ENCODE measurements around the gene KHK. TPM values are rescaled to one million over a fixed set of nuclear protein-coding genes. Genes with fewer than 3 reads are reported as not detected.

KHK gene
- total and polyA plus RNA-seq, 12 donors, result 0.32 to 4.6 (median 2.2) TPM

DNA sequence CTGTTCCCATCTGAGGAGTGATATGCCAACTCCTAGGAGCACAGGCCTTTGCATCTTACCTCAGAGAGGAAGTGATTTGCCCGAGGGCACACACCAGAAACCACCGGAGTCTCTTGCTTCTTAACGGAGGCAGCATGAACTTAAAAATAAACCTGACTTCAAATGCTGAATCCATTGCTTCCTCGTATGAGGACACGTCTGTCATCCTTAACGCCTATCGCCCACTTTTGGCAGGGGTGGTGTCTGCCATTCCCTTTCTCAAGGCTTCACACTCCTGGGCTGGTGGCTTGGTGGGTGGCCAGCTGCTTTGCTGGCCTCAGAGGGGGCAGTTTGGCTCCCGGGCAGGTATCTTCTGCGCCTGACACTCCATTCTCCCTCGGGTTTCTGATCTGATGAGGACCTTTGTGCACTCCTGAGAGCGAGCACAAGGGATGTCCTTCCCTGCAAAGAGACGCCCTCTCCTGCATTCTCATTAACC, 48.9 kb downstream of the KHK start:
- Histone ChIP-seq H3K36me3 (peaks cover 0 to 28% (median 17%) of the 10 kb centered on the region in 9 donors), H3K4me3 (no peak overlapping the region), H3K27me3 (no peaks in the 10 kb centered on the region), H3K27ac (peak overlapping the region in 5 of 10 donors; percentile 86 to 96 (median 90)), H3K4me1 (peaks cover 5 to 19% (median 15%) of the 10 kb centered on the region in 9 donors), H3K9me3 (no peaks in the 10 kb centered on the region)
- no peak for DNase-seq
- intact Hi-C loops (cut with DNase I), result no loop called here
- ATAC-seq, result no peak
- TF ChIP-seq, protein P1, sequence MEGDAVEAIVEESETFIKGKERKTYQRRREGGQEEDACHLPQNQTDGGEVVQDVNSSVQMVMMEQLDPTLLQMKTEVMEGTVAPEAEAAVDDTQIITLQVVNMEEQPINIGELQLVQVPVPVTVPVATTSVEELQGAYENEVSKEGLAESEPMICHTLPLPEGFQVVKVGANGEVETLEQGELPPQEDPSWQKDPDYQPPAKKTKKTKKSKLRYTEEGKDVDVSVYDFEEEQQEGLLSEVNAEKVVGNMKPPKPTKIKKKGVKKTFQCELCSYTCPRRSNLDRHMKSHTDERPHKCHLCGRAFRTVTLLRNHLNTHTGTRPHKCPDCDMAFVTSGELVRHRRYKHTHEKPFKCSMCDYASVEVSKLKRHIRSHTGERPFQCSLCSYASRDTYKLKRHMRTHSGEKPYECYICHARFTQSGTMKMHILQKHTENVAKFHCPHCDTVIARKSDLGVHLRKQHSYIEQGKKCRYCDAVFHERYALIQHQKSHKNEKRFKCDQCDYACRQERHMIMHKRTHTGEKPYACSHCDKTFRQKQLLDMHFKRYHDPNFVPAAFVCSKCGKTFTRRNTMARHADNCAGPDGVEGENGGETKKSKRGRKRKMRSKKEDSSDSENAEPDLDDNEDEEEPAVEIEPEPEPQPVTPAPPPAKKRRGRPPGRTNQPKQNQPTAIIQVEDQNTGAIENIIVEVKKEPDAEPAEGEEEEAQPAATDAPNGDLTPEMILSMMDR (IDR thresholded peaks at IDR 0.05), result no peak
- WGBS, 2 donors, result 84 to 87% methylated on average over 12 of the region's 12 CpGs

DNA sequence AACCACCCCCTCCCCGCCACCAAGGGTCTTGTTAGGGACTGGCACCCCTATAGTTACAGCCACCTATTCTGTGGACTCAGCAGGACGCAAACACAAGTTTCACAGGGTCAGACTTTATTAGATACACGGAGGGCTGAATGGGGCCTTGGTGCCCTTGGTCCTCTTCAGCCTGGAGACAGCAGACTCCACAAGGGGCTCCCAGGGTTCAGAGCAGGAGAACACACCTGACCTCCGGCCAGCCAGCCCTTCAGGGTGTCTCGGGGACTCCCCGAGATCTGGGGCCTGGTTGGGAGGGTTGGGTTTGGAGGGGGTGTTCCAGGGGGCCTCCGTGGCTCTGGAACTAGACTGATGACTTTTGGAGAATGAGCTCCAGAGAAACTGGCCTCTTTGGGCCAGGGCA, 50.2 kb downstream of the KHK start:
- Histone ChIP-seq H3K27ac (no peak overlapping the region), H3K4me1 (peaks cover 5 to 19% (median 15%) of the 10 kb centered on the region in 9 donors), H3K4me3 (no peak overlapping the region), H3K9me3 (no peaks in the 10 kb centered on the region), H3K36me3 (peaks cover 0 to 15% (median 5%) of the 10 kb centered on the region in 9 donors), H3K27me3 (no peaks in the 10 kb centered on the region)
- ATAC-seq (no peak), DNase-seq (no peak)
- TF ChIP-seq, protein P1 (IDR thresholded peaks at IDR 0.05), result no peak
- 93 to 95% methylated on average over 7 of the region's 7 CpGs for WGBS, 2 donors
- intact Hi-C loops (cut with DNase I), result no loop called here

DNA sequence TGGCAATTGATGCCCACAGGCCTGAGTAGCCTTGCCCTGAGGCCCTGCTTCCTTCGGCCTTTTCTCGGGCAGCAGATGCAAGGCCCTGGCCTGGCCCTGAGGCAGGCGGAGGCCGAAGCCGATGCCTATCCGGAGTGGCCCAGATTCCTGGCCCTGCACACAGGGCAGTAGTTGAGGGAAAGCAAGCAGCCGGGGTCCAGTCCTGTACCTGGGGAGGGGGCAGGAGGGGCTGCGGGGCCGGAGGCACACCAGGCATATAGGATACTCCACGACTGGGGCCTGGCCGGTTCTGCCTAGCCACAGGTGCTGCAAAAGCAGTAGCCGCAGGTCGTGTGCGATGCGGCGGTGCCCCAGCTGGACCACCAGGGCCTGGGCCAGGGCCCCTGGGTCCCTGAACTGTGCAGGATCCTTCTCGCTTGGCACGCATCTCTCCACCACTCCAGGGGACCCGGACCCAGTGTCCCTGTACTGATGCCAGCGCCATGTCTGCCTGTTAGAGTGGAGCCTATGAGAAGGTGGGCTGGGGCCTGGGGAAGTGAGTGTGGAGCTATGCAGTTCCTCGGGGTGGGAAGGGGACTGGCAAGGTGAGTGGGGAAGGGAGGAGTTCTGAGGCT, 50.9 kb downstream of the KHK start:
- Histone ChIP-seq H3K27me3 (no peaks in the 10 kb centered on the region), H3K4me1 (peaks cover 5 to 19% (median 15%) of the 10 kb centered on the region in 9 donors), H3K4me3 (no peak overlapping the region), H3K36me3 (peaks cover 0 to 9% (median 0%) of the 10 kb centered on the region in 9 donors), H3K9me3 (no peaks in the 10 kb centered on the region), H3K27ac (no peak overlapping the region)
- no peak for DNase-seq
- no peak for ATAC-seq
- intact Hi-C loops (cut with DNase I), result no loop called here
- WGBS, 2 donors, result 92% methylated on average over 21 of the region's 21 CpGs
- TF ChIP-seq, protein P1 (IDR thresholded peaks at IDR 0.05), result no peak

DNA sequence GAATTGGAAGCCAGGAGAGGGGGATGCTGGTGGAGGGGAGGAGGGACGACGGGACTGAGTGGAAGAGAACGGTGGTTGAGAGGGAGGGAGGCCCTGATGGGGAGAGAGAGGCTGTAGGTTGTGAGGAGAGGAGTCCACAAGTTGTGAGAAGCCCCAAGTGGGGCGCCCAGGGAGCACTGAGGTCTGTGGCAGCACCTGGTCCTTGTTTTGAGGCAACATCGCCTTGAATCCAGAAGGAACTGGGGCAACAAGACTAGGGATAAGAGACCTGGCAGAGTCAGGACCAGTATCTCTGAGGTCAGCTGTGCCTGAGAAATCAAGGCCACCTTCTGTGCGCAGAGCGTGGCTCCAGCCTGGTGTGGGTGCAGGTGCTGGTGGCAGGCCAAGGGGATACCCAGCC, 51.5 kb downstream of the KHK start:
- H3K9me3 ChIP-seq, result no peaks in the 10 kb centered on the region
- WGBS, 2 donors, result 85% methylated on average over 7 of the region's 7 CpGs
- H3K27ac ChIP-seq, result no peak overlapping the region
- peaks cover 5 to 13% (median 8%) of the 10 kb centered on the region in 9 donors for H3K4me1 ChIP-seq
- TF ChIP-seq, protein P1 (IDR thresholded peaks at IDR 0.05), result no peak
- H3K4me3 ChIP-seq, result no peak overlapping the region
- intact Hi-C loops (cut with DNase I), result no loop called here
- no peaks in the 10 kb centered on the region for H3K27me3 ChIP-seq
- DNase-seq (no peak), ATAC-seq (no peak)
- peaks cover 0 to 2% (median 0%) of the 10 kb centered on the region in 9 donors for H3K36me3 ChIP-seq
